Mesothelial cell of epicardium (in vitro differentiated cells): Measurements from ENCODE around the gene HLA-F. TPM values are rescaled to one million over a fixed set of nuclear protein-coding genes. Genes with fewer than 3 reads are reported as not detected.

Source experiments
- DNase-seq, 2 experiments: peaks; one replicate each; pipeline ENCODE4 v3.0.0; 2021; ENCODE audit warnings: low spot score in 2 of 2; ENCODE audit not compliant: unreplicated experiment in 2 of 2
- H3K27ac Mint-ChIP-seq: 2 replicates; pipeline ENCODE4 v1.8.0; 2021; ENCODE audit warnings: mixed read lengths
- H3K27me3 Mint-ChIP-seq: 2 replicates; pipeline ENCODE4 v1.8.0; 2021; ENCODE audit warnings: low read depth, mixed read lengths
- H3K36me3 Mint-ChIP-seq: 2 replicates; pipeline ENCODE4 v1.8.0; 2021; ENCODE audit warnings: mixed read lengths
- H3K4me1 Mint-ChIP-seq: 2 replicates; pipeline ENCODE4 v1.8.0; 2021; ENCODE audit warnings: mixed read lengths
- H3K4me3 Mint-ChIP-seq: 2 replicates; pipeline ENCODE4 v1.8.0; 2021; ENCODE audit warnings: mild to moderate bottlenecking, moderate library complexity, mixed read lengths
- H3K9me3 Mint-ChIP-seq: 2 replicates; pipeline ENCODE4 v1.8.0; 2021; ENCODE audit warnings: mixed read lengths
- total RNA-seq: library from RNA; stranded (reverse); gene quantifications from 3 replicates; pipeline ENCODE4 v1.2.1, GENCODE V29; 2021
- TF ChIP-seq, protein P1 (sequence below): fragments of 200-600 bp; sonication (generic); IDR thresholded peaks from one replicate; pipeline ENCODE4 v1.5.0; 2021; ENCODE audit warnings: antibody characterized with exemption; ENCODE audit not compliant: unreplicated experiment

The HLA-F gene
- total RNA-seq, 1 donor from 2014 or later: 2.1 TPM

DNA sequence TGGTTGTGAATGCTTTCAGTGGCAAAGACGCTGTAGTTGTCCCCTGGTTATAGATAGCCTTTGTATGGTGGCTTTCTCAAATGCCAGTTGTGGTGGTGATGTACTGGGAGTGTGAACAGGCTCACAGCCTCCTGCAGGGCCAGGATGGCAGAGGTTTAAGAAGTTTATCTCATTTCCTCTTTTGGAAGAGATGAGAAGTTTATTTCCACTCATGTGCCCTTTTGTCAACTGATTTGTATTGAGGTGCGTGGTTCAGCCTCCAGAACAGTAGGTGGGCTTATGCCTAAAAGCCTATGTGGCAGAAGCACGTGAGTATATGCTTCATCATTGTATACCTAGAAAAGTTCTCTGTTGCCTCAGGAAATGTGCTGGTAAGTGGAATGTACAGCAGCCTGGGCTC lies 28.6 kb upstream of the HLA-F start:
- no peak for DNase-seq
- Mint-ChIP-seq H3K27me3 (no peaks in the 10 kb centered on the region), H3K36me3 (peaks cover 1% of the 10 kb centered on the region), H3K4me3 (no peak overlapping the region), H3K27ac (no peak overlapping the region), H3K9me3 (peaks cover 8% of the 10 kb centered on the region), H3K4me1 (no peaks in the 10 kb centered on the region)
- TF ChIP-seq, protein P1, sequence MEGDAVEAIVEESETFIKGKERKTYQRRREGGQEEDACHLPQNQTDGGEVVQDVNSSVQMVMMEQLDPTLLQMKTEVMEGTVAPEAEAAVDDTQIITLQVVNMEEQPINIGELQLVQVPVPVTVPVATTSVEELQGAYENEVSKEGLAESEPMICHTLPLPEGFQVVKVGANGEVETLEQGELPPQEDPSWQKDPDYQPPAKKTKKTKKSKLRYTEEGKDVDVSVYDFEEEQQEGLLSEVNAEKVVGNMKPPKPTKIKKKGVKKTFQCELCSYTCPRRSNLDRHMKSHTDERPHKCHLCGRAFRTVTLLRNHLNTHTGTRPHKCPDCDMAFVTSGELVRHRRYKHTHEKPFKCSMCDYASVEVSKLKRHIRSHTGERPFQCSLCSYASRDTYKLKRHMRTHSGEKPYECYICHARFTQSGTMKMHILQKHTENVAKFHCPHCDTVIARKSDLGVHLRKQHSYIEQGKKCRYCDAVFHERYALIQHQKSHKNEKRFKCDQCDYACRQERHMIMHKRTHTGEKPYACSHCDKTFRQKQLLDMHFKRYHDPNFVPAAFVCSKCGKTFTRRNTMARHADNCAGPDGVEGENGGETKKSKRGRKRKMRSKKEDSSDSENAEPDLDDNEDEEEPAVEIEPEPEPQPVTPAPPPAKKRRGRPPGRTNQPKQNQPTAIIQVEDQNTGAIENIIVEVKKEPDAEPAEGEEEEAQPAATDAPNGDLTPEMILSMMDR: no peak

DNA sequence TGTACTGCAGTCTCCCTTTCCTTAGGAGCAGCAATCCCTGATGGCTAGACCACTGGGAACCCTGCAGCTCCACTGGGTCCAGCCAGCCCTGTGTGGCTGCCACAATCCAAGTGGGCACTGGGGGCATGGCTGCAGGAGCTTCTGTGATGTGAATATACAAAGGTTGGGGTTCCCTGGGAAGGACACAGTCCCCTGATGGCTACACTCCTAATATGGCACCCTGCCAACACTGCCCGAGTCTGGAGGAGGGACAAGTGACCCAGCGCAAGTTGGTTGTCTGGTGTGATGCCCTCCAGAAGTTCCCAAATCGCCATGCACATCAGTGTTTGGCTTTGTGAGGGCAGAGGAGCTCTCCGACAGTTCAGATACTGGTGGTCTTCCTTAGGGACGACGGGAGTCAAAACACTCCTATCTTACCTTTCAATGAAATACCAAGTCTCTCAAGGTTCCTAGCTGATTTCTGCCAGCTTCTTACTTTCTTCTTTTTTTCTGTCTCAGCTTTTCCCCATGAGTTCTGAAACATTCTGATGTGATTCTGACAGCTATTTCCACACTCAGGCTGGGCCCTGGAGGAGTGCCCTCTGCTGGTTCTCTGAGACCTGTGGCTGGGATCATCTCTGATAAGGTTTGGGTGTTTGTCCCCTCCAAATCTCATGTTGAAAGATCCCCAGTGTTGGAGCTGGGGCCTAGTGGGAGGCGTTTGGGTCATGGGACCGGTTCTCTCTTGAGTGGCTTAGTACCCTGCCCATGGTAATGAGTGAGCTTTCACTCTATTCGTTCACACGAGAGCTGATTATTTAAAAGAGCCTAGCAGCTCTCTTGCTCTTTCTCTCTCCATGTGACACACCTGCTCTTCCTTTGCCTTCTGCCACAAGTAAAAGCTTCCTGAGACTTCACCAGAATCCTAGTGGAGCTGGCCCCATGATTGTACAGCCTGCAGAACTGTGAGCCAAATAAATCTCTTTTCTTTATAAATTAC lies 26.8 kb upstream of the HLA-F start:
- Mint-ChIP-seq H3K36me3 (peaks cover 1% of the 10 kb centered on the region), H3K27me3 (peaks cover 4% of the 10 kb centered on the region), H3K4me1 (no peaks in the 10 kb centered on the region), H3K4me3 (no peak overlapping the region), H3K9me3 (peaks cover 8% of the 10 kb centered on the region), H3K27ac (no peak overlapping the region)
- TF ChIP-seq, protein P1: no peak
- no peak for DNase-seq

DNA sequence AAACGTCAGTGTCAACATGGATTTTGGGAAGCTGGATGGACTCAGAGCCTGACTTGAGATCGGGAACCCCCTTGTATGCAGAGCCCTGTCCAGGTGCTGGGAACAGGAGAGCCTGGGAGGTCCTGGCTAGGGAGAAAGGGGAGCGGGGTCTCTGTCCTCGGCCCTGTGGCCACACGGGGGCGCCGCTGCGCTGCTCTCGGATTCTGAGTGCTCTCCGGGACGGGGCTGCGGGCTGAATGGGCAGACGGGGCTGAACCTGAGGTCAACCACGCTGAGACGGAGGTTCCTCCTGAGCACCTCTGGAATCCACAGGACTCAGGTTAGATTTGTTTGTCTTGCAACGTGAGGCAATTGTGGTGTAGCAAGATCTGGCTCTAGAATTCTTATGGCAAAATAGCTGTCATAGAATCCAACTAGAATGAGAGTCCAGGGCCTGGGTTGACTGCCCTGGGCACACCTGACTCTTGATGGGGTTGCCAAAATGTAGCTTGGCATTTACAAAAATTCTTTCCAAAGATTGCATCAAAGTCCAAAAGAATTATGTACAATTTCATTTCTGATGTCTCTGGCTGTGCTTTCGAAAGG lies 20.6 kb upstream of the HLA-F start:
- TF ChIP-seq, protein P1: peak; percentile 67
- H3K9me3 Mint-ChIP-seq: no peaks in the 10 kb centered on the region
- H3K36me3 Mint-ChIP-seq: no peaks in the 10 kb centered on the region
- DNase-seq: peak in 1 of 2 experiments; percentile 70
- H3K4me3 Mint-ChIP-seq: no peak overlapping the region
- no peak overlapping the region for H3K27ac Mint-ChIP-seq
- peaks cover 59% of the 10 kb centered on the region for H3K27me3 Mint-ChIP-seq
- no peaks in the 10 kb centered on the region for H3K4me1 Mint-ChIP-seq

DNA sequence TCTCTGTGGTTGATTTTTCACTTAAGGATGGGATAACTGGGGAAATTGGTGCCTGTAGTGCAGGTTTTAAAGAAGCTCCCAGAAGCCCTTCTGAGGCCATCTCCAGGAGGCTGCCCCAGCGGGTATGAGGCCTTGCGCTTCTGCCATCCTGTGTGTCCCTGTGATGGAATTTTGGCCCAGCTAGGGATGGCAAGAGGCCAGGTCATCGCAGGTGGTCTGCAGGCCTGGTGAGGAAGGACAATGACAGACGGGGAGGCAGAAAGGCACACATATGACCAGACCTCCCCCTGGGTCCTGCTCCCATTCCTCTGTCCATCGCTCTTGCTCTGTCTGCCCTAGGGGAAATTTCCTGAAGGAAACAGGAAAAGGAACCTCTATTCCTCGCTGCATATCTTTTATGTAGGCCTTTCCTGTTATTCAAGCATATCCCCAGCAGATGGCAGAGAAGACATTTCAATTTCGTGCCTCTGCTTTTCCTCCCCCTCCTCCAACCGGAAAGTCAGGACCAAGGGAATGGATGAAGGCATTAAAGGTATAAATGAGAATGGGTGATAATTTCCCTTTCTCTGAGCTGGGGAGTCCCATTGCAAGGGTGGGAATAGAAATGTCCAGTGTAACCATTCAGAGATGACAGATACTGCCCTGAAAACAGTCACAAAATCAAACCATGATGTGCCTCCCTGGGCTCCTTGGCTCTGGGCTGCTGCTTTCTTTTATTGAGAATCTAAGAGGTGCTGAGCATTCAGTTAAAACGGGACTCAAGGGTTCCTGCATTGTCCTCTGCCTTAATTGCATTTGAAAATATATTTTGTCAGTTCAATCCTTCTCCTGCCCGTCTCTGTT lies 17.6 kb upstream of the HLA-F start:
- Mint-ChIP-seq H3K27me3 (peaks cover 86% of the 10 kb centered on the region), H3K27ac (no peak overlapping the region), H3K4me3 (no peak overlapping the region), H3K4me1 (no peaks in the 10 kb centered on the region), H3K9me3 (no peaks in the 10 kb centered on the region), H3K36me3 (no peaks in the 10 kb centered on the region)
- TF ChIP-seq, protein P1: peak; percentile 37
- no peak for DNase-seq

DNA sequence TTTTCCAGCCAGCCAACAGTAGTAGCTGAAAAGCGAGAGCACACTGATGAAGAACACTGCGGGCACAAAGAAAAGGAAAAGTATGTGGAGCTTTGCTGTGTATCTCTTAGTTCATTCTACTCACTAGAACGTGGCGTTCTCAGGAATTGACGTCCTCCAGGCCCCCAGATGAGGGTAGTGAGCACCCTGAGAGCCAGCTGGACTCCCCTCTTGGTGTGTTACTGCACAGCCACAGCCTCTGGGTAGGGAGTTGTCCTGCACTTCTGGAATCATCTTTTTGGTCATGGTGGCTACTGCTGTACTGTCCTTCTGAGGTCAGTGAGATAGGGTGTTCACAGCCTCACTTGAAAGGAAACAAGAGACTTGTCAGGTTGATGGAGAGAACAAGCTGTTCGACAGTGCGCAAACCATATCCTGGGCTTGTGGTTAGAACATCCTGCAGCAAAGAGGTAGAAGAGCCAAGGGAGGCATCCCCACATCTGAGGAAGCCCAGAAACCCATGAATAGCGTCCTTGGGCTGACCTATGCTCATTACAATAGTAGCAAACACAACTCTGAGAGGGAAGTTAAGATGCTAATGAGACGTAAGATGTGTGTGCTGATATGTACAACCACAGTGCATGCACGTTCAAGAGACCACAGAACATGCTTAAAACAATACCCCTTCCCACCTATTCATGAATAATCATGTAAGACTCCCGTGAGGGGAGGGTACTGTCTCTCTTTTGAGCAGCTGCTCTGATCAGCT lies 14.6 kb upstream of the HLA-F start:
- no peak overlapping the region for H3K4me3 Mint-ChIP-seq
- TF ChIP-seq, protein P1: no peak
- H3K9me3 Mint-ChIP-seq: no peaks in the 10 kb centered on the region
- H3K27me3 Mint-ChIP-seq: peaks cover 92% of the 10 kb centered on the region
- no peak for DNase-seq
- H3K36me3 Mint-ChIP-seq: no peaks in the 10 kb centered on the region
- H3K4me1 Mint-ChIP-seq: no peaks in the 10 kb centered on the region
- H3K27ac Mint-ChIP-seq: no peak overlapping the region
